Endodermal cell (in vitro differentiated cells): ENCODE measurements around the gene CCDC102A. TPM values are rescaled to one million over a fixed set of nuclear protein-coding genes. Genes with fewer than 3 reads are reported as not detected.

Source experiments
- DNase-seq: peaks from one replicate; pipeline ENCODE4 v3.0.0-alpha.2; 2017
- H3K27ac ChIP-seq: 2 replicates; pipeline ENCODE4 v1.5.1; 2013; ENCODE audit warnings: mild to moderate bottlenecking, low read depth, low read length, moderate library complexity
- H3K27me3 ChIP-seq: 2 replicates; pipeline ENCODE4 v1.6.1; 2013; ENCODE audit warnings: mild to moderate bottlenecking, low read length, moderate library complexity; ENCODE audit not compliant: insufficient read depth, control insufficient read depth, poor library complexity, severe bottlenecking
- H3K36me3 ChIP-seq: 2 replicates; pipeline ENCODE4 v1.7.0; 2013; ENCODE audit warnings: mild to moderate bottlenecking, low read length, moderate library complexity; ENCODE audit not compliant: control insufficient read depth, insufficient read depth
- H3K4me1 ChIP-seq: one replicate; pipeline ENCODE4 v1.7.0; 2013; ENCODE audit warnings: low read length; ENCODE audit not compliant: control insufficient read depth, insufficient read depth
- H3K4me3 ChIP-seq: 2 replicates; pipeline ENCODE4 v1.5.1; 2013; ENCODE audit warnings: mild to moderate bottlenecking, low read length, moderate library complexity
- H3K9ac ChIP-seq: 2 replicates; pipeline ENCODE4 v1.6.1; 2013; ENCODE audit warnings: mild to moderate bottlenecking, low read length, moderate library complexity; ENCODE audit not compliant: poor library complexity, severe bottlenecking; ENCODE audit errors: extremely low read depth
- H3K9me3 ChIP-seq: 2 replicates; pipeline ENCODE4 v1.6.1; 2013; ENCODE audit warnings: mild to moderate bottlenecking, low read length, moderate library complexity; ENCODE audit not compliant: control insufficient read depth
- H3K27ac Mint-ChIP-seq: 2 replicates; pipeline ENCODE4 v1.8.0; 2020; ENCODE audit warnings: mixed read lengths
- H3K27me3 Mint-ChIP-seq: 2 replicates; pipeline ENCODE4 v1.8.0; 2021; ENCODE audit warnings: mild to moderate bottlenecking, mixed read lengths; ENCODE audit not compliant: insufficient read depth
- H3K36me3 Mint-ChIP-seq: 2 replicates; pipeline ENCODE4 v1.8.0; 2020; ENCODE audit warnings: low read depth, mixed read lengths
- H3K4me1 Mint-ChIP-seq: 2 replicates; pipeline ENCODE4 v1.8.0; 2020; ENCODE audit warnings: mixed read lengths
- H3K4me3 Mint-ChIP-seq: 2 replicates; pipeline ENCODE4 v1.8.0; 2020; ENCODE audit warnings: mild to moderate bottlenecking, moderate library complexity, mixed read lengths
- H3K9me3 Mint-ChIP-seq: 2 replicates; pipeline ENCODE4 v1.8.0; 2020; ENCODE audit warnings: mild to moderate bottlenecking, mixed read lengths
- WGBS, 2 experiments: methylation state at CpG; one replicate each; pipeline versions ENCODE4 v1.1.5 to v1.1.7; 2013; ENCODE audit warnings: missing lambda C conversion rate in 2 of 2, mixed read lengths in 1 of 2; ENCODE audit not compliant: insufficient coverage in 1 of 2, insufficient read length in 1 of 2; 5-methylcytosine and 5-hydroxymethylcytosine counted together
- total RNA-seq, 2 donors: library from RNA; stranded (reverse); fragmentation: NEBNext Ultra II Directional in 1 of 2; extraction: Animal tissue kit (Norgen Biotek cat#: 25700) in 1 of 2; gene quantifications; 2 replicates in 1 of 2; 3 replicates in 1 of 2; pipeline ENCODE4 v1.2.1, GENCODE V29; 2021
- TF ChIP-seq, protein P1 (sequence below): fragments of 200-600 bp; sonication (generic); conservative IDR thresholded peaks from 2 replicates; pipeline ENCODE4 v1.5.0; 2021; ENCODE audit warnings: antibody characterized with exemption, mild to moderate bottlenecking

The CCDC102A gene
- total RNA-seq, 2 donors from 2014 or later, result 6.7 to 9.8 TPM

GRCh38 chr16:57468346-57468745 lies 68.0 kb downstream of the CCDC102A start:
- H3K27ac ChIP-seq, result no peak overlapping the region
- peaks cover 13% of the 10 kb centered on the region for H3K4me1 ChIP-seq
- peaks cover 73% of the 10 kb centered on the region for H3K36me3 Mint-ChIP-seq

DNA sequence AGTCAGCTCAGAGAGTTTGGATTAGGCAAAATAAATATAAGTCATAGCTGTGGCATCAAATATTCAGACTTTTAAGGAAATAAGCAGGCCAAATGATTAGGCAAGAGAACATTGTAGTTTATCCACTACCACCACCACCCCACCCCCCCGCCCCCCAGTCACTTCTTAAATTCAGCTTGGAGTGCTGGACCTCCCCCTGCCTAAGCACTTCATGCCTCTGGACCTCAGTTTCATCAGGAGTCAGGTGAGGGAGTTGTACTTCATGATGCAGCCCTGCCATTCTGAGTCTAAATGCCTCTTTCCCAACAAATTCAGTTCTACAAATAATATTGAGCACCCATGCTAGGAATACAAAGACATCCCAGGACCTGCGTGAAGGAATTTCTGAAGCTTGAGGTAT lies 71.8 kb downstream of the CCDC102A start:
- Histone ChIP-seq H3K9ac (no peak overlapping the region), H3K4me1 (no peaks in the 10 kb centered on the region), H3K36me3 (peaks cover 61% of the 10 kb centered on the region), H3K27me3 (no peaks in the 10 kb centered on the region), H3K27ac (no peak overlapping the region), H3K4me3 (no peak overlapping the region), H3K9me3 (no peaks in the 10 kb centered on the region)
- Mint-ChIP-seq H3K27me3 (no peaks in the 10 kb centered on the region), H3K4me3 (no peak overlapping the region), H3K4me1 (no peaks in the 10 kb centered on the region), H3K9me3 (no peaks in the 10 kb centered on the region), H3K36me3 (peaks cover 72% of the 10 kb centered on the region), H3K27ac (no peak overlapping the region)
- WGBS, 2 experiments, result 100% methylated on average over 1 of the region's 2 CpGs; no CpG with 5 or more reads in 1 of the 2 experiments
- TF ChIP-seq, protein P1, sequence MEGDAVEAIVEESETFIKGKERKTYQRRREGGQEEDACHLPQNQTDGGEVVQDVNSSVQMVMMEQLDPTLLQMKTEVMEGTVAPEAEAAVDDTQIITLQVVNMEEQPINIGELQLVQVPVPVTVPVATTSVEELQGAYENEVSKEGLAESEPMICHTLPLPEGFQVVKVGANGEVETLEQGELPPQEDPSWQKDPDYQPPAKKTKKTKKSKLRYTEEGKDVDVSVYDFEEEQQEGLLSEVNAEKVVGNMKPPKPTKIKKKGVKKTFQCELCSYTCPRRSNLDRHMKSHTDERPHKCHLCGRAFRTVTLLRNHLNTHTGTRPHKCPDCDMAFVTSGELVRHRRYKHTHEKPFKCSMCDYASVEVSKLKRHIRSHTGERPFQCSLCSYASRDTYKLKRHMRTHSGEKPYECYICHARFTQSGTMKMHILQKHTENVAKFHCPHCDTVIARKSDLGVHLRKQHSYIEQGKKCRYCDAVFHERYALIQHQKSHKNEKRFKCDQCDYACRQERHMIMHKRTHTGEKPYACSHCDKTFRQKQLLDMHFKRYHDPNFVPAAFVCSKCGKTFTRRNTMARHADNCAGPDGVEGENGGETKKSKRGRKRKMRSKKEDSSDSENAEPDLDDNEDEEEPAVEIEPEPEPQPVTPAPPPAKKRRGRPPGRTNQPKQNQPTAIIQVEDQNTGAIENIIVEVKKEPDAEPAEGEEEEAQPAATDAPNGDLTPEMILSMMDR, result no peak
- no peak for DNase-seq

More at GRCh38 chr16:57468346-57468745, 68.0 kb downstream of the CCDC102A start:
- no peak overlapping the region for H3K27ac Mint-ChIP-seq
- no peaks in the 10 kb centered on the region for H3K27me3 ChIP-seq
- no peak overlapping the region for H3K4me3 Mint-ChIP-seq
- TF ChIP-seq, protein P1, result no peak
- H3K9me3 ChIP-seq, result no peaks in the 10 kb centered on the region
- no peaks in the 10 kb centered on the region for H3K27me3 Mint-ChIP-seq
- 98 to 100% methylated on average over 2 of the region's 2 CpGs for WGBS, 2 experiments
- H3K4me3 ChIP-seq, result no peak overlapping the region
- peaks cover 81% of the 10 kb centered on the region for H3K36me3 ChIP-seq
- no peak for DNase-seq
- H3K9me3 Mint-ChIP-seq, result no peaks in the 10 kb centered on the region
- H3K4me1 Mint-ChIP-seq, result peaks cover 24% of the 10 kb centered on the region
- H3K9ac ChIP-seq, result no peak overlapping the region

DNA sequence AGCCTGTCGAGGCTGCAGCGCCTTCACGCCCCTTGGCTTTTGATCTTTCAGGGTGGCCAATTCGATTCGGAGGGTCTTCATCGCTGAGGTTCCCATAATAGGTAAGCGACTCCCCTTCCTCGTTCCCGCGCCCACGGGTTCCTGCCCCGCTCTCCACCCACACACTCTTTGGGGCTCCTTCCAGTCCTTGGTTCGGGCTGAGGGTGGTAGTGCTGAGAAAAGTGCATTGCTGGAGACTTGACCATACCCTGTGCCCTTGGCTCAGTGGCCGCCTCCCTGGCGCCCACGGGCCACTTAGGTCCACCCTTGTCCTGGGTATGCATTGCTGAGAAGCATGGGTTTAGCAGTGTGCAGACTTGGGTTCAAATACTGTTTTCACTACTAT lies 73.4 kb downstream of the CCDC102A start:
- H3K27me3 ChIP-seq, result no peaks in the 10 kb centered on the region
- Mint-ChIP-seq H3K9me3 (no peaks in the 10 kb centered on the region), H3K27ac (peak overlapping the region; percentile 99), H3K36me3 (peaks cover 70% of the 10 kb centered on the region), H3K4me1 (no peaks in the 10 kb centered on the region), H3K4me3 (peak overlapping the region; percentile 97), H3K27me3 (no peaks in the 10 kb centered on the region)
- peaks cover 59% of the 10 kb centered on the region for H3K36me3 ChIP-seq
- no peaks in the 10 kb centered on the region for H3K9me3 ChIP-seq
- H3K4me1 ChIP-seq, result no peaks in the 10 kb centered on the region
- peak overlapping the region; percentile 69 for H3K9ac ChIP-seq
- no peak overlapping the region for H3K27ac ChIP-seq
- peak overlapping the region; percentile 94 for H3K4me3 ChIP-seq
- TF ChIP-seq, protein P1, result no peak
- 0 to 1% methylated on average over 1 to 16 of the region's 16 CpGs for WGBS, 2 experiments
- DNase-seq, result no peak
